T-cell (primary cell): Measurements from ENCODE around the gene CDKN2B-AS1. TPM values are rescaled to one million over a fixed set of nuclear protein-coding genes. Genes with fewer than 3 reads are reported as not detected.

Experiments
- ATAC-seq, 4 experiments: fragments of 200-7000 bp in 3 of 4; fragments of 150-1000 bp in 1 of 4; cut with Tn5 transposase; replicated peaks in 1 of 4; 1 replicate in 3 of 4; 2 replicates in 1 of 4; pipeline ENCODE4 v1.10.0; 2021; ENCODE audit warnings: moderate library complexity in 3 of 4, mild to moderate bottlenecking in 2 of 4, moderate number of reproducible peaks in 1 of 4
- CTCF ChIA-PET, 2 donors: fragments of 300-600 bp; sonication (Branson Sonifier 250); formaldehyde crosslinking; loops; one replicate each; lab custom pipeline; 2022; ENCODE audit warnings: antibody characterized with exemption in 2 of 2; lab: Charles Lee
- POLR2A ChIA-PET, 2 donors: fragments of 300-600 bp; sonication (Branson Sonifier 250); formaldehyde crosslinking; loops; one replicate each; lab custom pipeline; 2022; ENCODE audit warnings: antibody characterized with exemption in 2 of 2; lab: Charles Lee
- DNase-seq, 35 experiments: peaks; one replicate each; pipeline versions ENCODE4 v3.0.0 to v3.0.0-alpha.2; 2013 to 2023
- H3K27ac ChIP-seq: one replicate; pipeline ENCODE4 v1.5.1; 2013; ENCODE audit warnings: low read length
- H3K27me3 ChIP-seq, 2 experiments: replicated peaks in 1 of 2; 1 replicate in 1 of 2; 2 replicates in 1 of 2; pipeline versions ENCODE4 v1.6.1 to v1.7.0; 2013; ENCODE audit warnings: low read length in 1 of 2, mixed read lengths in 1 of 2; ENCODE audit not compliant: control insufficient read depth in 2 of 2, insufficient read depth in 2 of 2; ENCODE audit errors: extremely low read depth in 1 of 2
- H3K36me3 ChIP-seq, 2 donors: 1 replicate in 1 of 2; 2 replicates in 1 of 2; pipeline versions ENCODE4 v1.6.1 to v1.7.0; 2013; ENCODE audit warnings: low read length in 1 of 2; ENCODE audit not compliant: control insufficient read depth in 2 of 2, insufficient read depth in 1 of 2; ENCODE audit errors: extremely low read depth in 1 of 2
- H3K4me1 ChIP-seq, 2 experiments: 1 replicate in 1 of 2; 2 replicates in 1 of 2; pipeline versions ENCODE4 v1.6.1 to v1.7.0; 2013; ENCODE audit warnings: low read length in 2 of 2, mixed read lengths in 1 of 2; ENCODE audit not compliant: insufficient read depth in 2 of 2, control insufficient read depth in 1 of 2; ENCODE audit errors: extremely low read depth in 1 of 2
- H3K4me3 ChIP-seq, 2 donors: 1 replicate in 1 of 2; 2 replicates in 1 of 2; pipeline versions ENCODE4 v1.5.1 to v1.7.0; 2013; ENCODE audit warnings: mild to moderate bottlenecking in 2 of 2, low read length in 1 of 2, moderate library complexity in 1 of 2; ENCODE audit not compliant: control insufficient read depth in 1 of 2; ENCODE audit errors: extremely low read depth in 1 of 2
- H3K9me3 ChIP-seq: 2 replicates; pipeline ENCODE4 v1.7.0; 2013
- H3K27ac Mint-ChIP-seq, 2 donors: one replicate each; pipeline ENCODE4 v1.8.0; 2020 to 2021; ENCODE audit warnings: mild to moderate bottlenecking in 2 of 2, mixed read lengths in 2 of 2
- H3K27me3 Mint-ChIP-seq, 2 donors: one replicate each; pipeline ENCODE4 v1.8.0; 2021 to 2022; ENCODE audit warnings: mixed read lengths in 2 of 2
- H3K36me3 Mint-ChIP-seq: one replicate; pipeline ENCODE4 v1.8.0; 2021; ENCODE audit warnings: mixed read lengths
- H3K4me1 Mint-ChIP-seq, 3 donors: one replicate each; pipeline ENCODE4 v1.8.0; 2020 to 2022; ENCODE audit warnings: mixed read lengths in 3 of 3, mild to moderate bottlenecking in 1 of 3
- H3K4me3 Mint-ChIP-seq, 3 donors: one replicate each; pipeline ENCODE4 v1.8.0; 2020 to 2022; ENCODE audit warnings: mild to moderate bottlenecking in 3 of 3, mixed read lengths in 3 of 3, moderate library complexity in 3 of 3
- H3K9me3 Mint-ChIP-seq, 3 donors: one replicate each; pipeline ENCODE4 v1.8.0; 2020 to 2022; ENCODE audit warnings: mixed read lengths in 3 of 3
- WGBS: methylation state at CpG from one replicate; pipeline ENCODE4 v1.1.5; 2013; ENCODE audit warnings: missing lambda C conversion rate; ENCODE audit not compliant: insufficient coverage; 5-methylcytosine and 5-hydroxymethylcytosine counted together
- total RNA-seq, 35 experiments: library from RNA in 6 of 35; stranded (reverse) in 6 of 35; fragments of 120-200 nt in 1 of 35; gene quantifications; one replicate each; pipeline versions ENCODE4 v1.2.1 to v1.2.4 and lab custom pipeline; 2013 to 2026

The CDKN2B-AS1 gene
- total RNA-seq, 5 donors from 2014 or later (not counting 1 experiment from before 2014, with no cell fraction given) = 1.1 to 1.5 (median 1.4) TPM

DNA sequence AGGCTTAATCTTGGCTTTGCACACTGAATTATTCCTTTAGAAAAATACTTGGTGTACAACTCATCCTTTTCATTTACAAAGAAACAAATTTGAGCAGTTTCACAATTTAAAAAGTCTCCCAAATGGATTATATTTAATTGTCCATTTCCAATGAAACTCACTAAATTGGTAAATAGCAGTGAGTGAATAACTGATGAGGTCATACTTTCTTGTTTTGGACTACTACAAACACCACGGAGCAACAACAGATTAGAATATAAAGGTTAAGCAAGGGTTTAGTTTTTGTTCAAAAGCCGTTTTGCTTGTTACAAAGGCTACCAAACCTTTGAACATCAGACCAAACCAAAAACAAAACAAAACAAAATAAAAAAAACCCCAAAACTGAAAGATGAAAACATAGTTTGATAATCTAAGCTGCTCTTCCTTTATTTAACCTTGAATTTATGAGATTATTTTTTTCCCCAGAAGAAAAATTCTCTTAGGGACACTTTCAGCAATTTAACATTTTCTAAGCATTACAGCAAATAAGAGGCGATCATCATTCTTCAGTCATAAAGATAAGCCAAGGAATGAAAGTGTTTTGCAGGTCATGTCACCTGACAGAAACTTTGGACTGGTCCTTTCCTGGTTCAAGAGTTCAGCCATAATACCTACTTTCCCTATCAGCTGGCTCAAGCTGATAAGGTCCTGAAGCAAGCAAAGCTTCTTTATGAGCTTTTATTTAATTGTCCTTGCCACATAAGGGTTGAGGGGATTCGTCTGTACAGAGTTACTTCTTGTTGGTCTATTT lies 114.2 kb downstream of the CDKN2B-AS1 start:
- POLR2A ChIA-PET = interaction anchor here (0.5 to 0.8 kb wide), 4 partner anchors 18 to 264 kb away, joined by 3 read pairs; no protein-coding TSS in a partner anchor
- no peak overlapping the region for H3K27ac Mint-ChIP-seq
- Histone ChIP-seq H3K27ac (no peak overlapping the region), H3K36me3 (no peaks in the 10 kb centered on the region), H3K27me3 (no peaks in the 10 kb centered on the region), H3K4me3 (no peak overlapping the region), H3K4me1 (peaks cover 0 to 4% of the 10 kb centered on the region in 2 experiments), H3K9me3 (no peaks in the 10 kb centered on the region)
- no peaks in the 10 kb centered on the region for H3K27me3 Mint-ChIP-seq
- no peak overlapping the region for H3K4me3 Mint-ChIP-seq
- ATAC-seq = no peak
- no peaks in the 10 kb centered on the region for H3K9me3 Mint-ChIP-seq
- peaks cover 7 to 23% (median 19%) of the 10 kb centered on the region in 3 donors for H3K4me1 Mint-ChIP-seq
- no peaks in the 10 kb centered on the region for H3K36me3 Mint-ChIP-seq
- CTCF ChIA-PET = no interaction called here
- no peak for DNase-seq
- WGBS = 90% methylated on average over 2 of the region's 4 CpGs

DNA sequence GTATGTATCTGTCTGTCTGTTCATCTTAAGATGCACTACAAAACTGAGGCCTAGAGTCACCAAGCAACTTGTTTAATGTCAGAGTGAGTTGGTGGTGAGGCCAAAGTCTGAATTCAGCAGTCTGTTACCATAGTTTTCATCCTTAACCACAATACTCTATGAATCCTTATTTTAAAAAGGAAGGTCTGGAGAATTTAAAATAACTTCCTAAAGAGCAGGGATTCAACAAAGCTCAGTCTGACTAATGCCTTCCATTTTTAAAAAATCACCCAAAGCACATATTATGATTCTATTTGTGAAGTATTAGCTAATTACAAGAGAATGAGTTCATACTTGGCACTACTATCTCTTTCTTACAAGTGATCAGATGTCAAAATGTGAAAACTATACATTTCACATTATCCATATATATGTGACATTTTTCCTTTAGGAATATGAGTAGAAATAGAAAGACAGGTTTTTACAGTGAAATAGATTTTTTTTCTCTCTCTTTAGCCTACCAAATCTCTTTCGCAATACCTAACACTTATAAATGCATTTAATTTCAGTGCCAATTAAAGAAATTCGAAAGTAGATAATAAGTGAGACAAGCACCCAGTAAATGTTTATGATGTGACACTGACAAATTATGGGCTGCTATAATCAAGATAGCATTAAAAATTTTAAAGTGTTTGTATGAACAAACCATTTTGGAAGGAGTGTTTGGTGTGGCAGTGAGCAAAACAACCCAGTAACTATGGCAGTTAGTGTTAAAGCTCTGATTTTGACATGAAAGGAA lies 116.8 kb downstream of the CDKN2B-AS1 start:
- CTCF ChIA-PET = interaction anchor here in 1 of 2 donors (1.4 kb wide), 1 partner anchor 298 kb away, joined by 4 read pairs; no protein-coding TSS in a partner anchor

DNA sequence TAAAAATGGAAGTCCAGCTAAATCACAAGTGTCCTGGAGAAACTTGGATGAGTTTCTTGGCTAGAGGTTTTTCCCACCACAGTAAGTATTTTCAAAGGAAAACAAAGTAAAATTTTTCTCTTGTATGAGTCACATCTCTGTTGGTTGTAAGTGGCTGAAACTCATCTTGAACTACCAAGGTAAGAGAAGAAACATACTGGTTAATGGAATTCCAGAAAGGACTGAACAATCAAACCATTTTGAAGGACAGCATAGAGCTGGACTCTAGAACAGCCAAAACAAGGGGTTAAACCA lies 117.3 kb downstream of the CDKN2B-AS1 start:
- Histone ChIP-seq H3K4me3 (no peak overlapping the region), H3K9me3 (no peaks in the 10 kb centered on the region), H3K27ac (no peak overlapping the region), H3K36me3 (no peaks in the 10 kb centered on the region), H3K27me3 (peaks cover 0 to 3% of the 10 kb centered on the region in 2 experiments), H3K4me1 (no peaks in the 10 kb centered on the region)
- CTCF ChIA-PET = no interaction called here
- Mint-ChIP-seq H3K36me3 (no peaks in the 10 kb centered on the region), H3K27me3 (no peaks in the 10 kb centered on the region), H3K27ac (no peak overlapping the region), H3K9me3 (no peaks in the 10 kb centered on the region), H3K4me1 (peaks cover 0 to 6% (median 6%) of the 10 kb centered on the region in 3 donors), H3K4me3 (no peak overlapping the region)
- DNase-seq (no peak), ATAC-seq (no peak)
- POLR2A ChIA-PET = no interaction called here

More for the DNA sequence above, 116.8 kb downstream of the CDKN2B-AS1 start:
- ATAC-seq (no peak), DNase-seq (no peak)
- Mint-ChIP-seq H3K4me3 (no peak overlapping the region), H3K27me3 (no peaks in the 10 kb centered on the region), H3K9me3 (no peaks in the 10 kb centered on the region), H3K4me1 (peaks cover 0 to 8% (median 6%) of the 10 kb centered on the region in 3 donors), H3K27ac (no peak overlapping the region), H3K36me3 (no peaks in the 10 kb centered on the region)
- no peaks in the 10 kb centered on the region for H3K4me1 ChIP-seq
- H3K9me3 ChIP-seq = no peaks in the 10 kb centered on the region
- no peak overlapping the region for H3K4me3 ChIP-seq
- H3K36me3 ChIP-seq = no peaks in the 10 kb centered on the region
- POLR2A ChIA-PET = no interaction called here
- no CpG with 5 or more reads among the region's 2 CpGs for WGBS
- no peak overlapping the region for H3K27ac ChIP-seq
- peaks cover 0 to 2% of the 10 kb centered on the region in 2 experiments for H3K27me3 ChIP-seq

- POLR2A ChIA-PET = no interaction called here
- H3K27ac ChIP-seq = no peak overlapping the region
- no peaks in the 10 kb centered on the region for H3K4me1 ChIP-seq
- Mint-ChIP-seq H3K27me3 (no peaks in the 10 kb centered on the region), H3K4me1 (peaks cover 0 to 6% (median 5%) of the 10 kb centered on the region in 3 donors), H3K36me3 (no peaks in the 10 kb centered on the region), H3K4me3 (no peak overlapping the region), H3K9me3 (no peaks in the 10 kb centered on the region), H3K27ac (no peak overlapping the region)
- H3K27me3 ChIP-seq = peaks cover 0 to 3% of the 10 kb centered on the region in 2 experiments
- no peak overlapping the region for H3K4me3 ChIP-seq
- DNase-seq (no peak), ATAC-seq (no peak)
- H3K9me3 ChIP-seq = no peaks in the 10 kb centered on the region
- CTCF ChIA-PET = no interaction called here
- H3K36me3 ChIP-seq = no peaks in the 10 kb centered on the region
- 88% methylated on average over 5 of the region's 12 CpGs for WGBS
Measured at GRCh38 chr9:22112870-22113821, 118.6 kb downstream of the CDKN2B-AS1 start.

- Histone ChIP-seq H3K27ac (no peak overlapping the region), H3K36me3 (no peaks in the 10 kb centered on the region), H3K4me3 (no peak overlapping the region), H3K27me3 (peaks cover 0 to 3% of the 10 kb centered on the region in 2 experiments), H3K9me3 (no peaks in the 10 kb centered on the region), H3K4me1 (no peaks in the 10 kb centered on the region)
- H3K27me3 Mint-ChIP-seq = no peaks in the 10 kb centered on the region
- H3K4me1 Mint-ChIP-seq = peaks cover 0 to 21% (median 14%) of the 10 kb centered on the region in 3 donors
- ATAC-seq (no peak), DNase-seq (no peak)
- ChIA-PET POLR2A (interaction anchor here in 1 of 2 donors (0.7 kb wide), 1 partner anchor 1676 kb away, joined by 3 read pairs; no protein-coding TSS in a partner anchor), CTCF (interaction anchor here in 1 of 2 donors (0.6 to 1.2 kb wide), 2 partner anchors 77 to 303 kb away, joined by 3 read pairs; no protein-coding TSS in a partner anchor)
- H3K36me3 Mint-ChIP-seq = no peaks in the 10 kb centered on the region
- H3K9me3 Mint-ChIP-seq = no peaks in the 10 kb centered on the region
- no peak overlapping the region for H3K4me3 Mint-ChIP-seq
- H3K27ac Mint-ChIP-seq = no peak overlapping the region
Measured at GRCh38 chr9:22114956-22115355, 120.4 kb downstream of the CDKN2B-AS1 start.

GRCh38 chr9:22116758-22117157 lies 122.2 kb downstream of the CDKN2B-AS1 start:
- Mint-ChIP-seq H3K27ac (no peak overlapping the region), H3K36me3 (no peaks in the 10 kb centered on the region), H3K27me3 (no peaks in the 10 kb centered on the region), H3K4me1 (peaks cover 0 to 21% (median 14%) of the 10 kb centered on the region in 3 donors), H3K4me3 (no peak overlapping the region), H3K9me3 (no peaks in the 10 kb centered on the region)
- Histone ChIP-seq H3K27ac (no peak overlapping the region), H3K27me3 (peaks cover 0 to 3% of the 10 kb centered on the region in 2 experiments), H3K4me3 (no peak overlapping the region), H3K4me1 (no peaks in the 10 kb centered on the region), H3K36me3 (no peaks in the 10 kb centered on the region), H3K9me3 (no peaks in the 10 kb centered on the region)
- ChIA-PET CTCF (interaction anchor here in 1 of 2 donors (0.7 kb wide), 1 partner anchor 303 kb away, joined by 3 read pairs; no protein-coding TSS in a partner anchor), POLR2A (no interaction called here)
- no peak for ATAC-seq
- no peak for DNase-seq
